ENCODE measurements around the gene LAMA5. TPM values are rescaled to one million over a fixed set of nuclear protein-coding genes. Genes with fewer than 3 reads are reported as not detected.

Gene LAMA5
- polyA plus RNA-seq, 2 of the 4 experiments (the other 2 are of a cell fraction) = 20.4 to 196 TPM

GRCh38 chr20:62370807-62371587, 3.9 kb upstream of the LAMA5 start:
- POLR2A ChIA-PET = interaction anchor here (1.1 kb wide), 1 partner anchor 16 kb away, joined by 3 read pairs; the partner anchor contains the start of gene RPS21
- no peak for DNase-seq (ENCODE audit: low read depth in 1 of 2, low spot score in 1 of 2)
- TF ChIP-seq ZNF302 (CRISPR knock-in tag; IDR thresholded peaks at IDR 0.05) (no peak), HOXA7 (CRISPR knock-in tag; IDR thresholded peaks at IDR 0.05) (no peak), CBX8 (IDR thresholded peaks at IDR 0.05) (no peak), MAZ (IDR thresholded peaks at IDR 0.05; ENCODE audit: borderline replicate concordance, low read depth, low read length) (no peak), KDM5A (IDR thresholded peaks at IDR 0.05) (no peak), BHLHE40 (IDR thresholded peaks at IDR 0.05; ENCODE audit: low read depth, low read length) (no peak), ZC3H11A (IDR thresholded peaks at IDR 0.05) (no peak), PBX3 (IDR thresholded peaks at IDR 0.05) (no peak; the same call in 1 of the 2 replicates), HES2 (IDR thresholded peaks at IDR 0.05) (no peak), RNF2 (IDR thresholded peaks at IDR 0.05; ENCODE audit: borderline replicate concordance, low read depth) (no peak), TP53 (CRISPR knock-in tag; IDR thresholded peaks at IDR 0.05) (no peak), USF2 (IDR thresholded peaks at IDR 0.05) (no peak), RFX5 (IDR thresholded peaks at IDR 0.05) (no peak), FOXS1 (CRISPR knock-in tag; IDR thresholded peaks at IDR 0.05) (no peak)
- peak overlapping the region; percentile 97 to 99 for H3K27ac ChIP-seq
- no peak for ATAC-seq
- CTCF ChIA-PET = interaction anchor here (1.0 to 12.6 kb wide), 5 partner anchors 8 to 62 kb away, joined by 3 to 290 read pairs (median 94); no protein-coding TSS in a partner anchor
- 58% methylated on average over 16 of the region's 18 CpGs for WGBS (ENCODE audit: missing lambda C conversion rate)
- H3K4me1 ChIP-seq = peaks cover 67% of the 10 kb centered on the region
- FAIRE-seq = no peak
- 0 out of 3 replicates have a peak overlapping the region, but pooled peaks have one; percentile 100 for H3K4me3 ChIP-seq
- H3K4me2 ChIP-seq = peak overlapping the region; percentile 91
- H3K9me3 ChIP-seq = no peaks in the 10 kb centered on the region

GRCh38 chr20:62370115-62370806, 3.1 kb upstream of the LAMA5 start:
- Histone ChIP-seq H3K4me1 (peaks cover 59% of the 10 kb centered on the region), H3K4me2 (peak overlapping the region; percentile 91), H3K9me3 (no peaks in the 10 kb centered on the region), H3K27ac (peak overlapping the region; percentile 97 to 99), H3K4me3 (peak overlapping the region; percentile 100; the same call in 2 of the 3 replicates)
- DNase-seq (ENCODE audit: low read depth in 1 of 2, low spot score in 1 of 2) (peak in 1 of 2 experiments; percentile 71), FAIRE-seq (no peak), ATAC-seq (peak in 1 of 2 experiments; percentile 1; a peak in 2 of 6 replicates)
- 27% methylated on average over 17 of the region's 19 CpGs for WGBS (ENCODE audit: missing lambda C conversion rate)
- ChIA-PET CTCF (interaction anchor here (0.9 to 12.6 kb wide), 7 partner anchors 9 to 61 kb away, joined by 3 to 290 read pairs (median 26); no protein-coding TSS in a partner anchor), POLR2A (interaction anchor here (1.1 to 5.0 kb wide), 5 partner anchors 13 to 20 kb away, joined by 3 to 61 read pairs (median 14); partner anchors contain the start of gene RPS21)
- TF ChIP-seq SREBF2 (IDR thresholded peaks at IDR 0.05) (no peak), USF2 (IDR thresholded peaks at IDR 0.05) (no peak), RAD21 (conservative IDR thresholded peaks at IDR 0.05 in 1 of 2, IDR thresholded peaks at IDR 0.05 in 1 of 2) (0 out of 5 replicates have a peak, but pooled peaks of 1 of the 2 experiments have one; percentile 7), MAX (IDR thresholded peaks at IDR 0.05) (peak; percentile 67; the same call in 1 of the 2 replicates), FOSL2 (IDR thresholded peaks at IDR 0.05) (no peak), FOSL2 (CRISPR knock-in tag; IDR thresholded peaks at IDR 0.05) (peak; percentile 55), EP300 (IDR thresholded peaks at IDR 0.05) (0 out of 5 replicates have a peak, but pooled peaks of 1 of the 2 experiments have one; percentile 31), HES2 (IDR thresholded peaks at IDR 0.05) (no peak), ESRRA (IDR thresholded peaks at IDR 0.05; ENCODE audit: borderline replicate concordance, low read length) (0 out of 2 replicates have a peak, but pooled peaks have one; percentile 39), JUNB (IDR thresholded peaks at IDR 0.05) (peak; percentile 14; the same call in 1 of the 2 replicates), MAFK (IDR thresholded peaks at IDR 0.05; ENCODE audit: partially characterized antibody) (peak; percentile 1), CEBPB (IDR thresholded peaks at IDR 0.05) (peak in 1 of 2 experiments; percentile 39; a peak in 1 of 4 replicates), GATA3 (IDR thresholded peaks at IDR 0.05; ENCODE audit: borderline replicate concordance) (peak; percentile 44; the same call in 1 of the 2 replicates)

Measured in A549 (cell line).